Measurements from ENCODE around the gene CLDN6. TPM values are rescaled to one million over a fixed set of nuclear protein-coding genes. Genes with fewer than 3 reads are reported as not detected.

CLDN6 gene
- total RNA-seq, 1 experiment from 2014 or later, result 743 TPM

- no peaks in the 10 kb centered on the region for H4K20me1 ChIP-seq (ENCODE audit: control insufficient read depth, insufficient read depth, insufficient read length)
- no CpG with 5 or more reads among the region's 8 CpGs for WGBS (ENCODE audit: extremely low coverage, insufficient read length, low lambda C conversion rate)
Observed at GRCh38 chr16:3026003-3026378, 8.0 kb upstream of the CLDN6 start.

More at GRCh38 chr16:3026003-3026378, 8.0 kb upstream of the CLDN6 start:
- Histone ChIP-seq H3T11ph (ENCODE audit: low read length) (no peak overlapping the region), H2BK12ac (ENCODE audit: insufficient read length, low read depth, low read length) (no peak overlapping the region), H3K18ac (ENCODE audit: insufficient read length, low read depth, low read length) (no peak overlapping the region), H2AK5ac (ENCODE audit: insufficient read length, low read length) (no peak overlapping the region), H3K14ac (ENCODE audit: insufficient read depth, low read length) (no peak overlapping the region), H3K79me2 (ENCODE audit: insufficient read depth, low read length) (no peaks in the 10 kb centered on the region), H3K4me1 (ENCODE audit: insufficient read depth, low read length) (peaks cover 2% of the 10 kb centered on the region; the same call in 1 of the 2 replicates), H3K27ac (ENCODE audit: insufficient read length, low read depth, low read length) (no peak overlapping the region), H2AFZ (ENCODE audit: low read length) (no peak overlapping the region), H3K23me2 (ENCODE audit: insufficient read length, low read depth, low read length, poor library complexity, severe bottlenecking) (peaks cover 22% of the 10 kb centered on the region), H4K8ac (replicated peaks; ENCODE audit: insufficient read length, low read depth, low read length) (no peak overlapping the region), H4K91ac (ENCODE audit: insufficient read length, low read depth, low read length) (no peak overlapping the region), H3K27me3 (ENCODE audit: insufficient read depth, low read length) (no peaks in the 10 kb centered on the region), H3K56ac (ENCODE audit: insufficient read length, low read depth, low read length) (no peak overlapping the region), H3K9ac (ENCODE audit: extremely low read depth, insufficient read length, low read length) (no peak overlapping the region), H3K79me1 (ENCODE audit: insufficient read depth, low read depth, low read length, poor library complexity, severe bottlenecking) (no peaks in the 10 kb centered on the region), H2BK20ac (ENCODE audit: low read depth, low read length, poor library complexity, severe bottlenecking) (no peak overlapping the region), H3K4me2 (ENCODE audit: insufficient read depth, insufficient read length, low read length) (no peak overlapping the region), H3K9me3 (ENCODE audit: control insufficient read depth, low read depth, low read length) (no peaks in the 10 kb centered on the region), H2BK15ac (ENCODE audit: low read depth, low read length) (no peak overlapping the region), H3K23ac (ENCODE audit: insufficient read length, low read depth, low read length) (no peak overlapping the region), H4K5ac (ENCODE audit: insufficient read length, low read depth, low read length) (no peak overlapping the region), H3K4ac (ENCODE audit: low read depth, low read length) (no peak overlapping the region), H2BK120ac (ENCODE audit: low read depth, low read length, poor library complexity, severe bottlenecking) (no peak overlapping the region), H2BK5ac (ENCODE audit: insufficient read length, low read length) (no peak overlapping the region)
- Mint-ChIP-seq H3K36me3 (ENCODE audit: insufficient read depth in 1 of 3, low read depth in 3 of 3) (peaks cover 16 to 51% (median 42%) of the 10 kb centered on the region in 3 experiments), H3K4me3 (no peak overlapping the region; a peak in 1 of 5 replicates), H3K9me3 (no peaks in the 10 kb centered on the region), H3K27ac (no peak overlapping the region), H3K27me3 (ENCODE audit: low read depth) (peaks cover 4% of the 10 kb centered on the region), H3K4me1 (peaks cover 22 to 47% of the 10 kb centered on the region in 2 experiments)
- no peak for TF ChIP-seq CTCF (conservative IDR thresholded peaks at IDR 0.05)
- DNase-seq, result peak; percentile 23

Measured in H9 (cell line).